GM06990 (cell line): ENCODE data around the gene EPHA1.
"Not testable (repeated sequence)": the region's sequence is repeated elsewhere in the genome, so short reads cannot be mapped to it uniquely, and the experiment has no call there.

Source experiments
- DNase-seq: peaks from one replicate; pipeline ENCODE4 v3.0.0-alpha.2; 2011; ENCODE audit not compliant: insufficient read length; ENCODE audit errors: extremely low read depth
- H3K27me3 ChIP-seq: replicated peaks from 2 replicates; pipeline ENCODE4 v1.6.0; 2011; ENCODE audit warnings: low read length; ENCODE audit not compliant: control insufficient read depth, insufficient read depth
- H3K36me3 ChIP-seq: 2 replicates; pipeline ENCODE4 v1.5.1; 2011; ENCODE audit warnings: low read length; ENCODE audit not compliant: control insufficient read depth, insufficient read depth
- H3K4me3 ChIP-seq: replicated peaks from 2 replicates; pipeline ENCODE4 v1.5.1; 2011; ENCODE audit warnings: low read depth, mild to moderate bottlenecking, control low read depth, low read length
- TF ChIP-seq, protein P1 (sequence below): IDR thresholded peaks from 2 replicates; pipeline ENCODE4 v1.5.1; 2011; ENCODE audit warnings: low read length, control low read depth, mild to moderate bottlenecking, inconsistent platforms; ENCODE audit not compliant: insufficient read depth, poor library complexity, severe bottlenecking

EPHA1 gene

DNA sequence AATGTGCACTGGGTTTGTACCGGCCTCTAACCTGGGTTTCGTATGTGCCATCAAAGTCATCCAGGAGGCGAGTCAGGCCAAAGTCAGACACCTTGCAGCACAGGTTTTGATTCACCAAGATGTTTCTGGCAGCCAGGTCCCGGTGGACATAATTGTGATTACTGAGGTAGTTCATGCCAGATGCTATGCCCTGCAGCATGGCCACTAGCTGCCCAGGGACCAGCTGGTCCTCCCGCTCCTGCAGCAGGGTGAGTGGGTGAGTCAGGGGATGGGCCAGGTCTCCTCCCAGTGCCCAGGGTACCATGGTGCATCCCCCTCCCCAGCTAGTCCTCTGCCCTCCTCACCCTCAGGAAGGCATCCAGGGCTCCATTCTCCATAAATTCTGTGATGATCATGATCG lies 13.9 kb downstream of the EPHA1 start:
- H3K36me3 ChIP-seq = peaks cover 14% of the 10 kb centered on the region
- no peak overlapping the region for H3K4me3 ChIP-seq
- DNase-seq = no peak
- TF ChIP-seq, protein P1, sequence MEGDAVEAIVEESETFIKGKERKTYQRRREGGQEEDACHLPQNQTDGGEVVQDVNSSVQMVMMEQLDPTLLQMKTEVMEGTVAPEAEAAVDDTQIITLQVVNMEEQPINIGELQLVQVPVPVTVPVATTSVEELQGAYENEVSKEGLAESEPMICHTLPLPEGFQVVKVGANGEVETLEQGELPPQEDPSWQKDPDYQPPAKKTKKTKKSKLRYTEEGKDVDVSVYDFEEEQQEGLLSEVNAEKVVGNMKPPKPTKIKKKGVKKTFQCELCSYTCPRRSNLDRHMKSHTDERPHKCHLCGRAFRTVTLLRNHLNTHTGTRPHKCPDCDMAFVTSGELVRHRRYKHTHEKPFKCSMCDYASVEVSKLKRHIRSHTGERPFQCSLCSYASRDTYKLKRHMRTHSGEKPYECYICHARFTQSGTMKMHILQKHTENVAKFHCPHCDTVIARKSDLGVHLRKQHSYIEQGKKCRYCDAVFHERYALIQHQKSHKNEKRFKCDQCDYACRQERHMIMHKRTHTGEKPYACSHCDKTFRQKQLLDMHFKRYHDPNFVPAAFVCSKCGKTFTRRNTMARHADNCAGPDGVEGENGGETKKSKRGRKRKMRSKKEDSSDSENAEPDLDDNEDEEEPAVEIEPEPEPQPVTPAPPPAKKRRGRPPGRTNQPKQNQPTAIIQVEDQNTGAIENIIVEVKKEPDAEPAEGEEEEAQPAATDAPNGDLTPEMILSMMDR = no peak
- H3K27me3 ChIP-seq = no peaks in the 10 kb centered on the region

DNA sequence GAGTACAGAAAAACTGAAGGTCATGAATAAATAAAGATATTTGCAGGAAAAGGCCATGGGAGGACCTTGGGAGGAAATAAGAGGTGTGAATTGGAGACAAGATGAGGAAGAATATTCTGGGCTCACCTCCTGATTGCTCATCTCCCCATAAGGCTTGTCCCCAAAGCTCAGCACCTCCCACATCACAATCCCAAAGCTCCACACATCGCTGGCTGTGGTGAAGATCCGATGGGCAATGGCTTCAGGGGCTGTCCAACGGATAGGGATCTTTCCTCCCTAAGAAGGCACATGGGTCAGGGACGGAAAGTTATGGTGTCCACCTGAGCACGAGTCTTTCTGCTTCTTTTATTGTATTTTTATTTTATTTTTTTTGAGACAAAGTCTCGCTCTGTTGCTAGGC lies 14.6 kb downstream of the EPHA1 start:
- TF ChIP-seq, protein P1 = no peak
- no peak for DNase-seq
- Histone ChIP-seq H3K27me3 (no peaks in the 10 kb centered on the region), H3K4me3 (no peak overlapping the region), H3K36me3 (peaks cover 18% of the 10 kb centered on the region)

DNA sequence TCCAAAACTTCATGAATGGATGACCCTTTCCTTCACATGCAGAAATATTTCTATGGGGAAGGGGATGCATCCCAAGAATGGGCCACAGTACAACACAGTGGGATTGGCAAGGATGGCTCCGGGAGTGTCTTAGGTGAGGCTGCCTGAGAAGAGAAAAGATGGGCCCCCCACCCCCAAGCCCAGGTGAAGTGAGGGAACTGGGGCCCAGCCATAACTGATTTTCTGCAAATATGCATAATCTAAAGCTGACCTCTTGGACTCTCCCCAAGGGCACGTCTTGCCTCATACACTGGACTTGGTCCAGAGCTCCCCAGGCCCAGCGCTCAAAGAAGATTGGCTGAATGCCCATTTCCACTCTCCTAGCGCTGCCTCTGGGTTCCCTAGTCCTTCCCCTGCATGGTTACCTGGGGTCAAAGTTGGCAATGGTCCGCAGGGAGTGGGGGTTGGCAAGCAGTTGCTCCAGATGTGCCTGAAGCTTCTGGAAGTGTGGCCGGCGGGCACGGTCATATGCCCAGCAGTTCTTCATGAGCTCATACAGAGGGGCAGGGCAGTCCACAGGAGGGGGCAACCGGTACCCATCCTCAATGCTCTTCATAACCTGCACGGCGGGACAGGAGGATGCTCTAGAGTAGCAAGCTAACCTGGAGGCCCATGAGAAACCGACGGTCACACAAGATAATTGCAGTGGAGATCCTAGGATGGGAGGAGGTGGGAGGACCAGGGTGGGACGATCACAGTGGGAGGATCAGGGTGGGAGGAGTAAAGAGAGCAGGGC lies 15.2 kb downstream of the EPHA1 start:
- no peak for DNase-seq
- H3K27me3 ChIP-seq = no peaks in the 10 kb centered on the region
- H3K36me3 ChIP-seq = peaks cover 24% of the 10 kb centered on the region
- TF ChIP-seq, protein P1 = no peak
- H3K4me3 ChIP-seq = no peak overlapping the region

DNA sequence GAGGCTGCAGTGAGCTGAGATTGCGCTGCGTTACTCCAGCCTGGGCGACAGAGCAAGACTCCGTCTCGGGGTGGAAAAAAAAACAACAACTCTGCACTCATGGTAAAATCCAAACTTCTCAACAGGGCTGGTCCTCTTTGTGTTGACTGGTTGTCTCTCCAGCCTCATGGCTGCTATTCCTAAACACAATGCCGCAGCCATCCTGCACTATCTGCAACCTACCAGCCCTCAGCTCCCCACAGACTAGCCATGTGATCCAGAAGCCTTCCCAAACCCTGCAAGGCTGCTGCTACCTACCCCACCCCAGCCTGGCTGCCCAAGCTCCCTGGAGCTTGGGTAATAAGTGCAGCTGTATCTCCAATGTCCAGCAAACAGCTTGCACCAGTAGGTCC lies 15.8 kb downstream of the EPHA1 start:
- peaks cover 24% of the 10 kb centered on the region for H3K36me3 ChIP-seq
- TF ChIP-seq, protein P1 = no peak
- H3K4me3 ChIP-seq = no peak overlapping the region
- DNase-seq = no peak
- no peaks in the 10 kb centered on the region for H3K27me3 ChIP-seq

DNA sequence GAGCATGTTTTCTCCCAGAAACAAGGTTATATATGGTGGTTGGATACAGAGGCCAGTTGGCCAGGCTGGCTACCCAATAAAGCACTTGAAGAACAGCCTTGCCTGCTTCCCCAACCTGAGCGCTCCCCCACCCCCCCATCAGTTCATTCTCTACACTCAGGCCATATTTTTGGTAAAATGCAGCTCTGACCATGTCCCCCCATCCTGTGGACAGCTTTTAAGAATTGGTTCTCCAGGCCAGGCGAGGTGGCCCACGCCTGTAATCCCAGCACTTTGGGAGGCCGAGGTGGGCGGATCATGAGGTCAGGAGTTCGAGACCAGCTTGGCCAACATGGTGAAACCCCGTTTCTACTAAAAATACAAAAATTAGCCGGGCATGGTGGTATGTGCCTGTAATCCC lies 16.2 kb downstream of the EPHA1 start:
- H3K4me3 ChIP-seq, DNase-seq, H3K27me3 ChIP-seq: not testable (repeated sequence)
- H3K36me3 ChIP-seq = peaks cover 26% of the 10 kb centered on the region

DNA sequence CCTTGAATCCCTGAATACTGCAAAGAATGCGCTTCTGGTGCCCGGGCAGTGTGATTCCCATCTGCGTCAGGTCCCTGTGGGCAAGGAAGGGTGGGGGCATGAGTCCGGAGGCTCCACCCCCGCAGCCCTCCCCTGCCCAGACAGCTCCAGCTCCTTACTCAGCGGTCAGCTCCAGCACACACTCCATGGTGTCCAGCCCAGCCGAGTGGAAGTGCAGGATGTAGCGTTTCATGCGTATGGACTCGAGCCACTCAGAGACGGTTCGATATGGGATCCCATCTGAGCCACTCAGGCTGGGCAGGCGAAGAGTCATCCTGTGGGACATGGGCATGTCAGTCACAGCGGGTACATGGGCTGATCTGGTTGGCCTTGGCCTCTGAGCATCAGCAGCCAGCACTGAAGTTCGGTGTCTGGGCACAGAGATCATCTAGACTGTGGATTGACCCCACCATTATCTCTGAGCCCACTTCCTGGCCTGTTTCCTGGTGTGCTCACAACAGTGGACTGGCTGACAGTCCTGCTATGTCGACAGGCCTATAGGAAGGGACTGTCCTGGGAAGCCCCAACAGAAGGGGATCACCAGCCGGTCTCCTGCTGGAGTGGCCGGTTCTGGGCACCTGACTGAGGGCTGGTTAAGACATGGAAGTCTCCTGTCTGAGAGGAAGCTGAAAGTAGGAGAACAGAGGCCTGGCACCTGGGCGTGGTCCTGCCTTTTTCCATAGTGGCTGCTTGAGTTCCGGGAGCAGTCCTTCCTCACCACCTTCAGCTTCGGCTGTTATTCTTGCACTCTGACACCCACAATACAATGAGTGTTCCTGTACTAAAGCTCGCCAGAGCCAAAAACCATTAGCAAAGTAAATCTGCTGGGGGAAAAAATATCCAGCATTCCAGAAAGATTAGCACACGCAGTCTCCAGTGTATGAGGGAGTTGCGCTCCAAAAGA lies 16.9 kb downstream of the EPHA1 start:
- TF ChIP-seq, protein P1 = no peak
- DNase-seq = no peak
- no peaks in the 10 kb centered on the region for H3K27me3 ChIP-seq
- H3K4me3 ChIP-seq = no peak overlapping the region
- peaks cover 30% of the 10 kb centered on the region for H3K36me3 ChIP-seq
